A673 (cell line): ENCODE results near the gene MRPL14.

ENCODE experiments used
- EZH2 ChIP-seq: fragments of 200-600 bp; sonication (generic); IDR thresholded peaks from 2 replicates; pipeline ENCODE4 v1.6.1; 2017; ENCODE audit warnings: borderline replicate concordance, low read depth, mild to moderate bottlenecking, mixed read lengths, antibody characterized with exemption, low read length; ENCODE audit not compliant: poor library complexity, severe bottlenecking
- TF ChIP-seq, protein P1 (sequence below): fragments of 300-800, 200-600 bp; sonication (generic); conservative IDR thresholded peaks from 2 replicates; pipeline ENCODE4 v1.5.1; 2017; ENCODE audit warnings: low read depth, mild to moderate bottlenecking, antibody characterized with exemption, low read length, moderate library complexity, mixed read lengths

DNA sequence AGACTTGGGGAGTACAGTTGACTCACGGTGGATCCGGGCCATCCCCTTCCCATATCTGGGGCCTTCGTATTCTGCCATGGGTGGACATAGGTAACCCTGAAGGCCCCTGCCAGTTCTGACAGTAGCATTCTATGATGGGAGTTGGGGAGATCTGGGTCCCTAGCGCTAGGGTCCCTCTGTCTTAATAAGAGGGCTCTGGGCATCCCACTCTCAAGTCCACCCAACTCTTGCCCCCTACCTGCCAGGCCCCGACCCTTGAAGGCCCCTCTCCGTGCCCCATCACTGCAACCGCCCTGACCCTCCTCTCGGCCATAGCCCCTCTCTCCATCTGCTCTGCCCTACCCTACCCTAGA is 24.8 kb upstream of the MRPL14 start:
- TF ChIP-seq, protein P1, sequence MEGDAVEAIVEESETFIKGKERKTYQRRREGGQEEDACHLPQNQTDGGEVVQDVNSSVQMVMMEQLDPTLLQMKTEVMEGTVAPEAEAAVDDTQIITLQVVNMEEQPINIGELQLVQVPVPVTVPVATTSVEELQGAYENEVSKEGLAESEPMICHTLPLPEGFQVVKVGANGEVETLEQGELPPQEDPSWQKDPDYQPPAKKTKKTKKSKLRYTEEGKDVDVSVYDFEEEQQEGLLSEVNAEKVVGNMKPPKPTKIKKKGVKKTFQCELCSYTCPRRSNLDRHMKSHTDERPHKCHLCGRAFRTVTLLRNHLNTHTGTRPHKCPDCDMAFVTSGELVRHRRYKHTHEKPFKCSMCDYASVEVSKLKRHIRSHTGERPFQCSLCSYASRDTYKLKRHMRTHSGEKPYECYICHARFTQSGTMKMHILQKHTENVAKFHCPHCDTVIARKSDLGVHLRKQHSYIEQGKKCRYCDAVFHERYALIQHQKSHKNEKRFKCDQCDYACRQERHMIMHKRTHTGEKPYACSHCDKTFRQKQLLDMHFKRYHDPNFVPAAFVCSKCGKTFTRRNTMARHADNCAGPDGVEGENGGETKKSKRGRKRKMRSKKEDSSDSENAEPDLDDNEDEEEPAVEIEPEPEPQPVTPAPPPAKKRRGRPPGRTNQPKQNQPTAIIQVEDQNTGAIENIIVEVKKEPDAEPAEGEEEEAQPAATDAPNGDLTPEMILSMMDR, result no peak; the same call in 1 of the 2 replicates
- no peak for TF ChIP-seq EZH2
